Heart right ventricle (tissue), 16 donors: ENCODE results near the gene BRSK1. TPM values are rescaled to one million over a fixed set of nuclear protein-coding genes. Genes with fewer than 3 reads are reported as not detected.

ENCODE experiments used
- ATAC-seq, 8 donors: fragments of 200-7000 bp; cut with Tn5 transposase; one replicate each; pipeline ENCODE4 v1.9.1; 2020; ENCODE audit warnings: mild to moderate bottlenecking in 8 of 8, moderate library complexity in 8 of 8, moderate number of reproducible peaks in 1 of 8
- DNase-seq, 2 donors: peaks; one replicate each; pipeline ENCODE4 v3.0.0-alpha.2; 2020
- H3K27ac ChIP-seq, 10 donors: fragments of 200-600 bp; sonication (generic) in 2 of 10; one replicate each; pipeline versions ENCODE4 v1.5.0 to v1.8.0; 2020 to 2022; ENCODE audit warnings: mild to moderate bottlenecking in 3 of 10
- H3K27me3 ChIP-seq, 7 donors: fragments of 200-600 bp; one replicate each; pipeline ENCODE4 v1.8.0; 2021 to 2022; ENCODE audit warnings: mild to moderate bottlenecking in 2 of 7
- H3K36me3 ChIP-seq, 9 donors: fragments of 200-600 bp; sonication (generic) in 1 of 9; one replicate each; pipeline versions ENCODE4 v1.5.0 to v1.8.0; 2020 to 2022; ENCODE audit warnings: mild to moderate bottlenecking in 2 of 9
- H3K4me1 ChIP-seq, 9 donors: fragments of 200-600 bp; sonication (generic) in 1 of 9; one replicate each; pipeline versions ENCODE4 v1.5.0 to v1.8.0; 2020 to 2022; ENCODE audit warnings: mild to moderate bottlenecking in 4 of 9
- H3K4me3 ChIP-seq, 10 donors: fragments of 200-600 bp; sonication (generic) in 2 of 10; one replicate each; pipeline versions ENCODE4 v1.5.0 to v1.8.0; 2020 to 2022; ENCODE audit warnings: mild to moderate bottlenecking in 7 of 10, moderate library complexity in 2 of 10
- H3K9me3 ChIP-seq, 11 donors: fragments of 200-600 bp in 10 of 11; sonication (generic) in 2 of 11; one replicate each; pipeline versions ENCODE4 v1.5.0 to v1.8.0; 2013 to 2022; ENCODE audit warnings: mild to moderate bottlenecking in 2 of 11, control low read depth in 1 of 11, moderate library complexity in 1 of 11
- WGBS, 2 donors: extraction: QIAGEN DNeasy Blood & Tissue Kit; methylation state at CpG; one replicate each; pipeline ENCODE4 v1.1.7; 2013; ENCODE audit warnings: inconsistent platforms in 1 of 2; 5-methylcytosine and 5-hydroxymethylcytosine counted together
- intact Hi-C, 10 donors: fragments of 100-400 bp; cut with DNase I; formaldehyde crosslinking; loops; one replicate each; pipeline versions ENCODE4 v1.11.1 to v1.14.2; 2022
- polyA plus RNA-seq, 2 donors: library from polyadenylated mRNA; stranded (reverse); fragments of 200-250 nt; gene quantifications; one replicate each; pipeline ENCODE4 v1.2.3, GENCODE V29; 2013
- total RNA-seq, 10 donors: library from RNA; stranded (reverse); fragmentation: NEBNext Ultra II Directional in 3 of 10; extraction: Animal tissue kit (Norgen Biotek cat#: 25700) in 3 of 10; gene quantifications; one replicate each; pipeline versions ENCODE4 v1.2.1 to v1.2.4, GENCODE V29; 2021 to 2023
- TF ChIP-seq, protein P1 (sequence below), 9 donors: fragments of 200-600 bp; sonication (generic) in 2 of 9; IDR thresholded peaks; one replicate each; pipeline versions ENCODE4 v1.5.0 to v1.8.0; 2021 to 2022; ENCODE audit warnings: antibody characterized with exemption in 9 of 9, mild to moderate bottlenecking in 5 of 9, moderate library complexity in 1 of 9
- donor health status: Arrhythmogenic right ventricular cardiomyopathy.
- donor health status: ischemic (EF 13 %, LVEDD 7.1; RV severe dilation, severe dysfunction).
- donor health status: healthy with polysubstance abuse.
- donor health status: DM: no; HTN: yes; CAD: no.
- donor health status: DM: no; HTN: no; CAD: no.
- donor health status: ischemic (EF 25% LVEDD 6.9; RV normal size, moderate dysfunction).
- donor health status: ischemic (EF 25% LVEDD 5.7; RV mildly dilated, moderate dysfunction).
- donor health status: healthy.
- donor health status: DM: yes; HTN: yes; CAD: no.
- donor health status: Ischemic cardiomyopathy.
- donor health status: ischemic (EF 35%, LVEDD 5.7; RV mildly dilated, moderate dysfunction).
- donor health status: nonischemic (EF 11% LVEDD 7.7; RV severe dilation, severe dysfunction).
- donor health status: DM: yes; HTN: yes; CAD: no.
- donor health status: PGD.
- donor health status: ischemic (EF 29% LVEDD 5.4; RV normal size, mild dysfunction).
- donor health status: nonischemic (EF 23%, LVEDD 6.1; RV moderate dilation, normal function).

Gene BRSK1
- total and polyA plus RNA-seq, 12 donors, result 1.8 to 12.6 (median 3.2) TPM

DNA sequence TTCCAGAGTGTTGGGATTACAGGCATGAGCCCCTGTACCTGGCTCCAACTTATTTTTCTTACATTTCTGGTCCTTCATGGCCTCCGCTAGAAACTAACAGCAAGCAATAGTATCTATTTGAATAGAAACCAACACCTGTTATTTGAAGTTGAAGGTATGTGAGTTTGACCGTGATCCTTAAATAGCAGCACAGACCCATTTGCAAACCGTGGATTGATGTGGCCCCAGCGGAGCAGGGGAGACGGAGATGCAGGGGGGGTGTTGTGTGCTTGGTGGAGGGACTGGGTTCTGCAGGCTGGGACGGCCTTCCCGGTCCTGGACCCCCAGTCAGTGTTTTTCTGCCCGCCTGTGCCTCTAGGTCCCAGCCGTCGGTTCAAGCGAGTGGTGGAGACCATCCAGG, 24.5 kb downstream of the BRSK1 start:
- ATAC-seq, result no peak
- TF ChIP-seq, protein P1, sequence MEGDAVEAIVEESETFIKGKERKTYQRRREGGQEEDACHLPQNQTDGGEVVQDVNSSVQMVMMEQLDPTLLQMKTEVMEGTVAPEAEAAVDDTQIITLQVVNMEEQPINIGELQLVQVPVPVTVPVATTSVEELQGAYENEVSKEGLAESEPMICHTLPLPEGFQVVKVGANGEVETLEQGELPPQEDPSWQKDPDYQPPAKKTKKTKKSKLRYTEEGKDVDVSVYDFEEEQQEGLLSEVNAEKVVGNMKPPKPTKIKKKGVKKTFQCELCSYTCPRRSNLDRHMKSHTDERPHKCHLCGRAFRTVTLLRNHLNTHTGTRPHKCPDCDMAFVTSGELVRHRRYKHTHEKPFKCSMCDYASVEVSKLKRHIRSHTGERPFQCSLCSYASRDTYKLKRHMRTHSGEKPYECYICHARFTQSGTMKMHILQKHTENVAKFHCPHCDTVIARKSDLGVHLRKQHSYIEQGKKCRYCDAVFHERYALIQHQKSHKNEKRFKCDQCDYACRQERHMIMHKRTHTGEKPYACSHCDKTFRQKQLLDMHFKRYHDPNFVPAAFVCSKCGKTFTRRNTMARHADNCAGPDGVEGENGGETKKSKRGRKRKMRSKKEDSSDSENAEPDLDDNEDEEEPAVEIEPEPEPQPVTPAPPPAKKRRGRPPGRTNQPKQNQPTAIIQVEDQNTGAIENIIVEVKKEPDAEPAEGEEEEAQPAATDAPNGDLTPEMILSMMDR (IDR thresholded peaks at IDR 0.05), result no peak
- DNase-seq, result no peak
- peaks cover 0 to 44% (median 0%) of the 10 kb centered on the region in 9 donors for H3K36me3 ChIP-seq
- H3K4me1 ChIP-seq, result no peaks in the 10 kb centered on the region
- 96 to 97% methylated on average over 11 of the region's 11 CpGs for WGBS, 2 donors
- peaks cover 0 to 6% (median 0%) of the 10 kb centered on the region in 11 donors for H3K9me3 ChIP-seq
- intact Hi-C loops, result loop anchor here in 4 of 10 donors (5.0 to 10.0 kb wide), 3 partner anchors 64 to 107 kb away; partner anchors contain the start of genes RPL28 (in 2 of the 4), TMEM238 (in 2 of the 4) and IL11 (in 1 of the 4)
- no peak overlapping the region for H3K27ac ChIP-seq
- H3K4me3 ChIP-seq, result no peak overlapping the region
- H3K27me3 ChIP-seq, result no peaks in the 10 kb centered on the region

DNA sequence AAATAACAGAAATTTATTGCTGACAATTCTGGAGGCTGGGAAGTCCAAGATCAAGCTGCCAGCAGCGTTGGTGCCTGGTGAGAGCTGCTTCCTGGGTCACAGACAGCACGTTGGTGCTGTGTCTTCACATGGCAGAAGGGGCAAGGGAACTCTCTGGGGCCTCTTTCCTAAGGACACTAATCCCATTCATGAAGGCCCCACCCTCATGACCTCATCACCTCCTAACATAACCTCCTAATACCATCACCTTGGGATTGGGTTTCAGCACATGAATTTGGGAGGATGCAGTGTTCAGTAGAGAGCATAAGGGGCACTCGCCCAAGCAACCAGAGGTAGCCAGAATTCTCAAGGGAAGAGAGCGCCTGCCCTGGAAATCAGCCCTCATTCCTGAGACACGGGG, 25.7 kb downstream of the BRSK1 start:
- 90 to 92% methylated on average over 5 of the region's 5 CpGs for WGBS, 2 donors
- Histone ChIP-seq H3K4me1 (no peaks in the 10 kb centered on the region), H3K9me3 (peaks cover 0 to 6% (median 0%) of the 10 kb centered on the region in 11 donors), H3K27ac (no peak overlapping the region), H3K36me3 (peaks cover 0 to 35% (median 0%) of the 10 kb centered on the region in 9 donors), H3K27me3 (no peaks in the 10 kb centered on the region), H3K4me3 (no peak overlapping the region)
- intact Hi-C loops, result loop anchor here in 4 of 10 donors (5.0 to 10.0 kb wide), 3 partner anchors 63 to 105 kb away; partner anchors contain the start of genes RPL28 (in 2 of the 4), TMEM238 (in 2 of the 4) and IL11 (in 1 of the 4)
- ATAC-seq, result no peak
- TF ChIP-seq, protein P1 (IDR thresholded peaks at IDR 0.05), result no peak
- no peak for DNase-seq

DNA sequence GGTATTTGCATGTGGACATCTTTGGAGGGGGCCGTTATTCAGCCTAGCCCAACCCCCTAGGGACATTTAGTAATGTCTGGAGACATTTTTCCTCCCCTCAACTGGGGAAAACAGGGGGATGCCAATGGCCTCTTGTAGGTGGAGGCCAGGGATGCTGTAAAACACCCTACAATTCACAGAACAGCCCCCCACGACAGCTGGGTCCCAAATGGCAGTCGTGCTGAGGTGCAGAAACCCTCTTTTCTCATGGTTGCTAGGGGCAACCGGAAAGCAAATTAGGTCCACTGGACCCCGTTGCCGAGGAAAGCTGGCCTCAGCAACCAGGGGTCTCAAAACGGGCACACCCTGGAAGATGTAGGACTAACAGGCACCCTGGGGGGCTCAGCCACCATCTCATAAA, 26.7 kb downstream of the BRSK1 start:
- Histone ChIP-seq H3K4me3 (no peak overlapping the region), H3K36me3 (peaks cover 0 to 35% (median 0%) of the 10 kb centered on the region in 9 donors), H3K27ac (no peak overlapping the region), H3K4me1 (no peaks in the 10 kb centered on the region), H3K27me3 (no peaks in the 10 kb centered on the region), H3K9me3 (peaks cover 0 to 6% (median 0%) of the 10 kb centered on the region in 11 donors)
- 74 to 84% methylated on average over 7 of the region's 7 CpGs for WGBS, 2 donors
- intact Hi-C loops, result no loop called here
- TF ChIP-seq, protein P1 (IDR thresholded peaks at IDR 0.05), result no peak
- ATAC-seq, result no peak
- no peak for DNase-seq

DNA sequence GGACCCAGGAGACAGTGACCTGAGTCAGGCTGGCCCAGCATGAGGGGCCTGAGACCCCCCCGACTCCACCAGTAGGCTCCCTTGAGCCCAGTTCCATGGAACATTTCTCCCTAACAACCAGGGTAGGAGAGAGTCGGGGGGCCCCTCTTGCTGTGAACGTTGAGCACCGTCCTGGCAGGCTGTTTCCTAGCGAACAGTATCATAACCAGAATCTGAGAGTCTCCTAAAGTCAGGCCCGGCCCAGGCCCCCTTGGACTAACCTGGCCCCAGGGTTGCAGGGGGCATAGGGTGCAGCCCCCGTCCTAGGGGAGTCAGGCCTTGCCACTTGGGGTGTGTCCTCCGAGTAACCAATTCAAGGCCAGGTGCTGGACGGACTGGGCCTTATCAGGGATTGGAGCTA, 27.6 kb downstream of the BRSK1 start:
- TF ChIP-seq, protein P1 (IDR thresholded peaks at IDR 0.05), result no peak
- no peak overlapping the region for H3K4me3 ChIP-seq
- no peak overlapping the region for H3K27ac ChIP-seq
- no peaks in the 10 kb centered on the region for H3K4me1 ChIP-seq
- no peaks in the 10 kb centered on the region for H3K27me3 ChIP-seq
- ATAC-seq, result no peak
- peaks cover 0 to 27% (median 0%) of the 10 kb centered on the region in 9 donors for H3K36me3 ChIP-seq
- WGBS, 2 donors, result 91 to 96% methylated on average over 9 of the region's 9 CpGs
- peaks cover 0 to 6% (median 0%) of the 10 kb centered on the region in 11 donors for H3K9me3 ChIP-seq
- no peak for DNase-seq
- intact Hi-C loops, result no loop called here
